ENCODE data around the gene MTMR11. TPM values are rescaled to one million over a fixed set of nuclear protein-coding genes. Genes with fewer than 3 reads are reported as not detected.
"Not testable (repeated sequence)": the region's sequence is repeated elsewhere in the genome, so short reads cannot be mapped to it uniquely, and the experiment has no call there.

MTMR11 gene
- total and polyA plus RNA-seq, 7 donors: 10.3 to 85.8 (median 22.5) TPM

DNA sequence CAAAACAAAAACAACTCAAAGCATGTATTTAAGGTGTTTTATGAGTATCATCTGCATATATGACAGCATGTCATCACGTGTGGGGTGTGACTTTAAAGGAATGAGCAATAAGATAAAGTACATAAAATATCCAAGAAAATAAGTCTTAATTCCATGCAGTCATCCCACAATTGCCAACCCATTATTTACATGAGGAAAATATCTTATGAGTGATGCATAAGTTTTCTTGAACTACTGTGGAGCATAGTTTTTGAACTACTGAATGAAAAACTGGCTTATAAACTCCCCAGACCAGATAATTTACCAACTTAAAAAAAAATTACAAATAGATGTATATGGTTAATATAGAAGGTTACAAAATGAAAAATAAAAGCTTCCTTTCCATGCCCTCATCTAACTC is 29.7 kb upstream of the MTMR11 start:
- no peak overlapping the region for H3K27ac ChIP-seq
- no peak for TF ChIP-seq POLR2AphosphoS5 (IDR thresholded peaks at IDR 0.05)
- H3K27me3 ChIP-seq: no peaks in the 10 kb centered on the region
- H3K4me3 ChIP-seq: no peak overlapping the region
- peaks cover 16 to 89% (median 51%) of the 10 kb centered on the region in 4 donors for H3K36me3 ChIP-seq
- intact Hi-C loops (cut with DNase I): no loop called here
- WGBS, 2 donors: 28 to 78% methylated on average over 1 of the region's 1 CpG
- H3K4me1 ChIP-seq: peaks cover 0 to 7% (median 3%) of the 10 kb centered on the region in 4 donors
- no peaks in the 10 kb centered on the region for H3K9me3 ChIP-seq
- no peak for DNase-seq

DNA sequence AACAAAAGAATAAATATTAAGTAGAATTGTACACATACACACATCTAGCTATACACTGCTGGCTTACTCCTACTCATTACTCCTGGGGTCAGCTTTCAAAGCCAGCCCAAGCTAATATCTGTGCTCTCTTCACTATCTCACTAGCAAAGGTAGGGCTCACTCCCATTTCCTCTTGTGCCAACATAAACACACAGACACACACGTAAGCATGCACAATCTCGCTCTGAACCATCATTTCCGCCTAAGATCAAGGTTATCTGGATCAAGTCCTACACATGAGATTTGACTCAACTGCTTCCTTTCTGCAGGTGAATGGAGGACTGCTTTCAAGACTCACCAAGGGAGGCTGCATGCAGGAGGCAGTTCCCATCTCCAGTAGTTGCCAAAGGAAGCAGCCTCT is 28.8 kb upstream of the MTMR11 start:
- intact Hi-C loops (cut with DNase I): no loop called here
- H3K9me3 ChIP-seq: no peaks in the 10 kb centered on the region
- no peak overlapping the region for H3K4me3 ChIP-seq
- 83 to 91% methylated on average over 3 of the region's 3 CpGs for WGBS, 2 donors
- H3K27ac ChIP-seq: no peak overlapping the region
- peaks cover 0 to 7% (median 3%) of the 10 kb centered on the region in 4 donors for H3K4me1 ChIP-seq
- TF ChIP-seq POLR2A (IDR thresholded peaks at IDR 0.05) (no peak), POLR2AphosphoS5 (IDR thresholded peaks at IDR 0.05) (no peak), EP300 (IDR thresholded peaks at IDR 0.05) (no peak)
- TF ChIP-seq, protein P1, sequence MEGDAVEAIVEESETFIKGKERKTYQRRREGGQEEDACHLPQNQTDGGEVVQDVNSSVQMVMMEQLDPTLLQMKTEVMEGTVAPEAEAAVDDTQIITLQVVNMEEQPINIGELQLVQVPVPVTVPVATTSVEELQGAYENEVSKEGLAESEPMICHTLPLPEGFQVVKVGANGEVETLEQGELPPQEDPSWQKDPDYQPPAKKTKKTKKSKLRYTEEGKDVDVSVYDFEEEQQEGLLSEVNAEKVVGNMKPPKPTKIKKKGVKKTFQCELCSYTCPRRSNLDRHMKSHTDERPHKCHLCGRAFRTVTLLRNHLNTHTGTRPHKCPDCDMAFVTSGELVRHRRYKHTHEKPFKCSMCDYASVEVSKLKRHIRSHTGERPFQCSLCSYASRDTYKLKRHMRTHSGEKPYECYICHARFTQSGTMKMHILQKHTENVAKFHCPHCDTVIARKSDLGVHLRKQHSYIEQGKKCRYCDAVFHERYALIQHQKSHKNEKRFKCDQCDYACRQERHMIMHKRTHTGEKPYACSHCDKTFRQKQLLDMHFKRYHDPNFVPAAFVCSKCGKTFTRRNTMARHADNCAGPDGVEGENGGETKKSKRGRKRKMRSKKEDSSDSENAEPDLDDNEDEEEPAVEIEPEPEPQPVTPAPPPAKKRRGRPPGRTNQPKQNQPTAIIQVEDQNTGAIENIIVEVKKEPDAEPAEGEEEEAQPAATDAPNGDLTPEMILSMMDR (IDR thresholded peaks at IDR 0.05): no peak
- peaks cover 12 to 86% (median 46%) of the 10 kb centered on the region in 4 donors for H3K36me3 ChIP-seq
- no peaks in the 10 kb centered on the region for H3K27me3 ChIP-seq
- no peak for DNase-seq

DNA sequence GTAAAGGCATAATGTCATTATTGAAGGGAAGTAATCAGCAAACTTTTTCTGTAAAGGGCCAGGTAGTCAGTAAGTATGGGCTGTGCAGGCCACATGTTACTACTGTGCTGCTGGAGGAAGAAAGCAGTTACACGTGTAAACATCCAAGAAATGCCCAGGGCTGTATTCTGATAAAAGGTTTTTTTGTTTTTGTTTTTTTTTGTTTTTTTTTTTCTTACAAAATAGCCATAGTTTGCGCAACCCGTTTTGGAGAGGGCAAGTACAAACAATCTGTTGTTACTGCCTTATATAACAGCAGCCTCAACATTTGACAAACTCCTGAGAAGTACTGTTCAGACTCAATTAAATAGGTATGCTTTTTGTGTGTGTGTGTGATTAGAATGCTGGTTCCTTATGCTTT is 26.7 kb upstream of the MTMR11 start:
- peaks cover 3 to 83% (median 44%) of the 10 kb centered on the region in 4 donors for H3K36me3 ChIP-seq
- H3K27me3 ChIP-seq: no peaks in the 10 kb centered on the region
- no peak for DNase-seq
- no peaks in the 10 kb centered on the region for H3K9me3 ChIP-seq
- no peak overlapping the region for H3K4me3 ChIP-seq
- H3K27ac ChIP-seq: peak overlapping the region in 3 of 4 donors; percentile 15 to 58 (median 47)
- 51 to 70% methylated on average over 3 of the region's 3 CpGs for WGBS, 2 donors
- TF ChIP-seq EP300 (IDR thresholded peaks at IDR 0.05) (no peak), POLR2AphosphoS5 (IDR thresholded peaks at IDR 0.05) (no peak), POLR2A (IDR thresholded peaks at IDR 0.05) (no peak)
- TF ChIP-seq, protein P1 (IDR thresholded peaks at IDR 0.05): no peak
- intact Hi-C loops (cut with DNase I): loop anchor here (5.0 kb wide), 1 partner anchor 224 kb away; no protein-coding TSS in a partner anchor
- peaks cover 0 to 7% (median 3%) of the 10 kb centered on the region in 4 donors for H3K4me1 ChIP-seq

DNA sequence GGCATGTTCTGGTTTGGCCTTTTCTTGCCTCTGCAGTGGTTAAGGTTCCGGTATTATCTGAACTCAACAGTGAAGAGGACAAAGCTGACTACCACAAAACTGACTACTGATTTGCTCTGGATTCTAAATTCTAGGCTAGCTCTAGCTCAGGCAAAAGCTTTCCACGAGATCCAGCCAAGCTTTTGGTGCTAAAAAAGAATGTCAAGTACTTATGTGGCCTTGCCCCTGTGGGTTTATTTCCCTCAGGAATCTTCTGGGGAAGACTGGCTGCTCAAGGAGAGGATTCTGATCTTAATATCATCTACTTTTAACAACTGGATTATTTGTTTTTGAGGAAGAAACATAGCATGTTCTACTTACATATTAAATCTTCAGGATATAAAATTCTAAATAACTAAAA is 26.1 kb upstream of the MTMR11 start:
- peaks cover 0 to 7% (median 3%) of the 10 kb centered on the region in 4 donors for H3K4me1 ChIP-seq
- TF ChIP-seq, protein P1 (IDR thresholded peaks at IDR 0.05): no peak
- TF ChIP-seq POLR2AphosphoS5 (IDR thresholded peaks at IDR 0.05): no peak
- TF ChIP-seq POLR2A (IDR thresholded peaks at IDR 0.05): no peak
- no peak for TF ChIP-seq EP300 (IDR thresholded peaks at IDR 0.05)
- peak overlapping the region; percentile 40 to 58 (median 50) for H3K27ac ChIP-seq
- no peaks in the 10 kb centered on the region for H3K27me3 ChIP-seq
- H3K4me3 ChIP-seq: no peak overlapping the region
- peaks cover 6 to 83% (median 46%) of the 10 kb centered on the region in 4 donors for H3K36me3 ChIP-seq
- intact Hi-C loops (cut with DNase I): loop anchor here (1.0 to 5.0 kb wide), 3 partner anchors 88 to 225 kb away; no protein-coding TSS in a partner anchor
- no peaks in the 10 kb centered on the region for H3K9me3 ChIP-seq
- 61 to 81% methylated on average over 2 of the region's 2 CpGs for WGBS, 2 donors
- no peak for DNase-seq

DNA sequence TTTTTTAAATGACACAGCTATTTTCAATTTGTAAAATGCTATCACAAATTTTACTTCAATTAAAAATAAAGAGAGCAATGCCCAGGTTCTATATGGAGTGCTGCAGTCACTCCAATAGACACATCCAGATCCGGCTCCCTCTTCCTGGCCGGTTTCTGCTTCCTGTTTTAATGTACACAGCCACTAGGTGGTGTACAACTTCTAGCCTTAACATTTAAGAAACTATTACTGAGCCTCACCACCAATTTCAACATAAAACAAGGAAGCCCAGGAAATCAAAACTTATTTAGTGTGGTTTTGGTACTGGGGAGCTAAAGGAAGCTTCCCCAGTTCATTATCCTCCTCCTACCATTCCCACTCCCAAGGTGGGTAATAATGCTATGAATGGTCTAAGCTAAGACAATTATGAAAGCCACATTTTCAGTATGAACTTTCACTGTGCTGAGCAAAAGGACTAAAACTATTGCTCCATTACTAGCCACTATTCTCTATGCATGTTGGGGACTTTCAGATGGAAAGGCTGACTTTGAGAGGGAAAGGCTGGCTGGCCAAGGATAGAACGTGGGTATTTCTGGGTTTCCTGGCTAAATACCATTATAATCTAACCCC is 25.5 kb upstream of the MTMR11 start:
- no peaks in the 10 kb centered on the region for H3K9me3 ChIP-seq
- H3K27me3 ChIP-seq: no peaks in the 10 kb centered on the region
- no peak overlapping the region for H3K4me3 ChIP-seq
- 25% methylated on average over 3 of the region's 3 CpGs for WGBS, 2 donors
- no peak for DNase-seq
- H3K4me1 ChIP-seq: peaks cover 0 to 7% (median 3%) of the 10 kb centered on the region in 4 donors
- TF ChIP-seq EP300 (IDR thresholded peaks at IDR 0.05): no peak
- TF ChIP-seq, protein P1 (IDR thresholded peaks at IDR 0.05): peak; percentile 68 to 79 (median 74)
- TF ChIP-seq POLR2AphosphoS5 (IDR thresholded peaks at IDR 0.05): no peak
- no peak for TF ChIP-seq POLR2A (IDR thresholded peaks at IDR 0.05)
- intact Hi-C loops (cut with DNase I): loop anchor here (1.0 to 5.0 kb wide), 3 partner anchors 88 to 225 kb away; no protein-coding TSS in a partner anchor
- peak overlapping the region; percentile 40 to 58 (median 50) for H3K27ac ChIP-seq
- H3K36me3 ChIP-seq: peaks cover 8 to 85% (median 49%) of the 10 kb centered on the region in 4 donors

DNA sequence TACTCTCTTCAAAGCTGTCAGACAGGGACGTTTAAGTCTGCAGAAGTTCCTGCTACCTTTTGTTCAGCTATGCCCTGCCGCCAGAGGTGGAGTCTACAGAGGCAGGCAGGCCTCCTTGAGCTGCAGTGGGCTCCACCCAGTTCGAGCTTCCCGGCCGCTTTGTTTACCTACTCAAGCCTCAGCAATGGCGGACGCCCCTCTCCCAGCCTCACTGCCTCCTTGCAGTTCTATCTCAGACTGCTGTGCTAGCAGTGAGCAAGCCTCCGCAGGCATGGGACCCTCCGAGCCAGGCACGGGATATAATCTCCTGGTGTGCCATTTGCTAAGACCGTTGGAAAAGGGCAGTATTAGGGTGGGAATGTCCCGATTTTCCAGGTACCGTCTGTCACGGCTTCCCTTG is 20.9 kb upstream of the MTMR11 start:
- intact Hi-C loops (cut with DNase I); H3K9me3 ChIP-seq; DNase-seq; H3K4me1 ChIP-seq; H3K4me3 ChIP-seq; H3K27me3 ChIP-seq; H3K27ac ChIP-seq: not testable (repeated sequence)
- H3K36me3 ChIP-seq: peaks cover 8 to 50% (median 17%) of the 10 kb centered on the region in 4 donors
- 96 to 97% methylated on average over 14 of the region's 14 CpGs for WGBS, 2 donors

All from sigmoid colon (tissue), 7 donors.